SHP77 treated with DMSO at 0.1 percent for 48 hours (cell line): ENCODE measurements around the gene OR4E1.
"Not testable (repeated sequence)": the region's sequence is repeated elsewhere in the genome, so short reads cannot be mapped to it uniquely, and the experiment has no call there.

ENCODE experiments used
- DNase-seq: peaks from one replicate; lab custom pipeline; 2025; lab: John Stamatoyannopoulos, UW

OR4E1 gene

DNA sequence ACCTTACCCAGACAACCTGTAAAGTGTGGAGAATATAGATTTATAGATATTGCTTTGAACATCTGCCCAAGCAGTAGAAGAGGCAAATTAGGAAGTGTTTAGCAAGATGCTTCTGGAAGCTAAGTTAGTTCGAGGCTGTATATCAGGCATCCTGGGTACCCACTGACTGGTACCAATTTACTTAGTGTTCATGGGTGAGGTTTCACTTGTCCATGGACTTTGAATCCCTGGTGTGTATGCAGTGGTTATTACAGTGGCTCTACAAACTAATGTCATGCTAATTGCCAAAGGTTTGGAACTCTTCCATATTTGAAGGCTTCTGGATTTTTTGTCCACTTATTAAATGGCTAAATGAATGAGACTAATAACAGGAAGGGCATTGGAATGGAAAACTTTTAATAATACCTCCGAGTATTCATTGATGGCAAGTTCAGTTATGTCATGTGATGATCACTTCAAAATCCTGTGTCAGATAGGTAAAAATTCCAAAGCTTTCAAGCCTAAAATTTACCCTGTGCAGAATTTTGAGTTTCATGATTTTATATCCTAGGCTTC, 20.2 kb downstream of the OR4E1 start, which contains the start of gene OR4E2:
Gene OR4E2, plus strand, starts transcription at position 505 of the 555 bp plus-strand sequence. CDS start 11,248 bp downstream, outside the sequence.
- DNase-seq = no peak

DNA sequence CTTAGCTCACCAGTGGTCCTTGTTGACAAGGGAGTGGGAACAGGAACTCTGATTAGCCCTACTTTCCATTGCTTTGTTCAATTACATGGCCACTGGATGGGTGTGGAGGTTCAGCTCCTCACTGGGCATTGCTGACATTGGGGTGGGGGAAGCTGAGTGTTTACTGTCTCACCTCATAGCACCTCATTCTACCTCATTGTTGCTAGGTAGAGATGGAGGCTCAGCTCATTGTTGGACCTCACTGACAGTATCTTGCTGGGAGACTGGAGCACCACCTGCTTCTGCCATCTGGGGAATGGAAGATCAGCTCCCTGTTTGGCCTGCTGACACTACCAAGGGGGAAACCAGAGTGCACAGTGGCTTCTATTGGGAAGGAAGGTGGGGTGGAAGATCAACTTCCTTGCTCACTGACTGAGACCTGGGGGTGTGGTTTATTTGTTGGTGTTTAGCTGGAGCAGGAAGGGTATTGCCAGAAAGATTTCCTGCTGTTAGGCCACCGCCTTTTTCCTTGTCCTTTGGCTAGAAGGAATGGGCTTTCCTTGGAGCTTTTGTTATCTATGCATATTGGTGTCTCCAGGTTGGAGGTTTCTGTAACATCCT, 21.3 kb downstream of the OR4E1 start:
- DNase-seq = no peak

DNA sequence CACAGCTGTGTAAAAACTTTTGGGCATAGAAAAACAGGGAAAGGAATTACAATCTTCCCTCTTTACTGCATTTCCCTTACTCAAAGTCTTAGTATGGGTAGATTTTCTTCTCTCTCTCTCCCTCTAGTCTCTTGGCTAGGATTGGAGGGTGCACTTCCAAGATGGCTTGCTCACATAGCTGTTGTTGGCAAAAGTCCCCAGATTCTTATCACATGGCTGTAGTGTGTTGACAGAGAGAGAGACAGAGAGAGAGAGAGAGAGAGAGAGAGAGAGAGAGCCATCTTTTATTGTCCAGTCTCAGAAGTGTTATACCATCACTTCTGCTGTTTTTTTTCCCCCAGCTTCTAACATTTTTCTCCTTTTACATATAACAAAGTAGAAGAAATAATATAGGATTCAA, 26.2 kb downstream of the OR4E1 start:
- DNase-seq = no peak

DNA sequence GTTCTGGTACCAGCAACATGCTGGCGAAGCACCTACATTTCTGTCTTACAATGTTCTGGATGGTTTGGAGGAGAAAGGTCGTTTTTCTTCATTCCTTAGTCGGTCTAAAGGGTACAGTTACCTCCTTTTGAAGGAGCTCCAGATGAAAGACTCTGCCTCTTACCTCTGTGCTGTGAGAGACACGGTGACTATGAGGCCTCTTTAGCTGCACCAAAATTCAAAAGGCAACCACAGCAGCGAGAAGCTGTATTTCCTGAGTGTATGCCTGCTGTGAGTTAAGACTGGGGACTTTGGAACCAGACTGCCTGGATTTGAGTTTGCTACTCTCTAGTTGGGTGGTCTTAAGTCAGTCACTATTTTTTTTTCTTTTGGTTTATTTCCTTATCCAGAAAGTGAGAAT, 30.2 kb downstream of the OR4E1 start:
- DNase-seq = no peak

DNA sequence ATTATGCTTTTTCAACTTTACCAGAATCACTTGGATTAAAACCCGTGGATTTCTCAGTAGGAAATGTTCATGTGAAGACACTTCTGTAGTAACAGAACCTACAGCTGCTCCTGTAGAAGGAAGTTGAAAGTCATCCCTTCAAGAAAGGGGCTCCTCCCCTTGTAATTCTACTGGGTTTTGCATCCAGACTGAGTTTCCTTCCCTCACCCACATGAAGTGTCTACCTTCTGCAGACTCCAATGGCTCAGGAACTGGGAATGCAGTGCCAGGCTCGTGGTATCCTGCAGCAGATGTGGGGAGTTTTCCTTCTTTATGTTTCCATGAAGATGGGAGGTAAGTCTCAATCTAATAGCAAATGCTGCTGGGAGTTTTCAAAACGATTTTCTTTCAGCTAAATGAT, 30.9 kb downstream of the OR4E1 start:
- no peak for DNase-seq

DNA sequence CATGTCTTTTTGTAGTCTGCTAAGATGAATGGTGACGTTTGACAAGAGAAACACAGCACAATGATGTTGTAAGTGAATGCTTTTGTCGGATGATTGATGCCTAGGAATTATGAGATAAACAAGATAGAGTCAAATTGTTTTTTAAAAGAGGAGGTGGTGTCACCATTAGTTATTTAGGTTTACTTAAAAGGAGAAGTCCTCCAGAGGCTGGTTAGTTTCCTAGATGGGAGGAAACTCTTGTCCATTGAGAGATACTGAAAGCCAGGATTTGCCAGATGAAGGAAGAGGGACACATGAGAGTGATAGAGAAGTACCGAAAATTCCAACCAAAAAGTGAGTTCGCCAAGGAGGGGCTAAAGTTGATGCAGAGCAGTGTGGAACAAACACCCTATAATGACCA, 38.8 kb downstream of the OR4E1 start, which contains the start of gene OR10G2:
Gene OR10G2, minus strand, starts transcription at position 101 of the 400 bp plus-strand sequence. Its CDS starts 98 bp downstream, at position 3.
- no peak for DNase-seq

DNA sequence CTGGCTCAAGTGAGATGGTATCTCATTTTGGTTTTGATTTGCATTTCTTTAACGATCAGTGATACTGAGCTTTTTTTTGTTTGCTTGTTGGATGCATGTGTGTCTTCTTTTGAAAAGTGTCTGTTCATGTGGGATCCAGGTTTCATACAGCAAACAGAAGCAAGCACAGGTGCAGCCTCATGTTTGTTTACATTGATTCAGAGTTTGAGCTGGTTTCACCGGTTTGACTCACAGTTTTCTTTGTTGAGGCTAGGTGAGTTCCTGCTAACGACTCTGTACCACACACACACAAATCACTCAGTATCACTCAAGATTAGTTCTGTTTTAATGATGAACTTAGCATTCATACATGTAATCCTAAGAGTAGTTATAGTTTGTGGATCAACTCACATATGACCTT, 42.5 kb downstream of the OR4E1 start:
- no peak for DNase-seq

DNA sequence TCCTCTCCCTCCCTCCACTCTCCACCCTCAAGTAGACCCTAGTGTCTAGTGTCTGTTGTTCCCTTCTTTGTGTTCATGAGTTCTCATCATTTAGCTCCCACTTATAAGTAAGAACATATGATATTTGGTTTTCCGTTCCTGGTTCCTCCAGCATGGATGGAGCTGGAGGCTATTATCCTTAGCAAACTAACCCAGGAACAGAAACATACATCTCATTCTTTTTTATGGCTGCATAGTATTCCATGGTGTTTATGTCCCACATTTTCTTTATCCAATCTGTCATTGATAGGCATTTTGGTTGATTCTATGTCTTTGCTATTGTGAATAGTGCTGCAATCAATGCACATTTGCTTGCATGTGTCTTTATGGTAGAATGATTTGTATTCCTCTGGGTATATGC, 43.1 kb downstream of the OR4E1 start:
- DNase-seq = not testable (repeated sequence)

DNA sequence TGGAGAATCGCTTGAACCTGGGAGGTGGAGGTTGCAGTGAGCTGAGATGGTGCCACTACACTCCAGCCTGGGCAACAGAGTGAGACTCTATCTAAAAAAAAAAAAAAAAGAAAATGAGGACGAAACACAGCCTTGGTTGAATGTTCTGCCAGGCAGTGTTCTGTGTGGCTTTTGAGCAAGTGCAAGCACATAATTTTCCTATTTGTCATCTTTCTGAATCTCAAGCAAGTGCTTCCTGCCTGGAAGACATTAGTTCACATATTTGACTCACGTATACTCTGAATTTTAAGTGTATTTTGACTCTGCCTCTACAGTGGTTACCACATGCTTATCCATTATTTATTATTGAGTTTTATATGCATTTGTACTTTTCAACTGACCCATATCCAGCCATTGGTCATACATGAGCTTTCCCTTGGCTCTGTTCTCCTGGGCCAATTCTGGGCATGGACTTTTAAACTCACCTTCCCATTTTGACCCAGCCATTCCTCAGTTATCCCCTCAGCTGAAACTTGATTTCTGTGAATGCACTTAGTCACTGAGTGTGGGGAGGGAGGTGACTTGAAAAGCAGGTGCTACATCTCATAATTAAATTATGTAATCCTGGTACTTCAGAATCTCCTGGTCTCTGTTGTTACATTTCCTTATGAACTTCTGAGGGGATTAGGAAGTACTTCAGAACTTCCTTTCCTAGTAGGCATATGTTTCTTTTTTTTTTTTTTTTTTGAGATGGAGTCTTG, 47.0 kb downstream of the OR4E1 start:
- DNase-seq = no peak
